GM23338 (cell line): ENCODE data around the gene DIAPH3. TPM values are rescaled to one million over a fixed set of nuclear protein-coding genes. Genes with fewer than 3 reads are reported as not detected.

Experiments used
- ATAC-seq: fragments of 200-7000 bp; cut with Tn5 transposase; 3 replicates; pipeline ENCODE4 v1.9.1; 2020
- DNase-seq: peaks from one replicate; pipeline ENCODE4 v3.0.0-alpha.2; 2015; ENCODE audit warnings: low spot score
- H2AFZ ChIP-seq: fragments of 200-600 bp; sonication (generic); 2 replicates; pipeline ENCODE4 v1.8.0; 2016; ENCODE audit warnings: antibody characterized with exemption, mild to moderate bottlenecking, moderate library complexity
- H3F3A ChIP-seq: fragments of 200-600 bp; sonication (generic); replicated peaks from 2 replicates; pipeline ENCODE4 v1.8.0; 2017; ENCODE audit warnings: antibody characterized with exemption, mixed run types, low read depth
- H3K27ac ChIP-seq: fragments of 200-600 bp; sonication (generic); 2 replicates; pipeline ENCODE4 v1.6.1; 2016; ENCODE audit warnings: low read depth
- H3K27me3 ChIP-seq: fragments of 200-600 bp; sonication (generic); 2 replicates; pipeline ENCODE4 v1.8.0; 2016; ENCODE audit warnings: mild to moderate bottlenecking, mixed run types, moderate library complexity; ENCODE audit not compliant: insufficient read depth
- H3K36me3 ChIP-seq: fragments of 200-600 bp; sonication (generic); 2 replicates; pipeline ENCODE4 v1.8.0; 2016; ENCODE audit warnings: mild to moderate bottlenecking; ENCODE audit not compliant: insufficient read depth
- H3K4me1 ChIP-seq: fragments of 200-600 bp; sonication (generic); 2 replicates; pipeline ENCODE4 v1.8.0; 2016; ENCODE audit warnings: mild to moderate bottlenecking, moderate library complexity; ENCODE audit not compliant: insufficient read depth
- H3K4me2 ChIP-seq: fragments of 200-600 bp; sonication (generic); 2 replicates; pipeline ENCODE4 v1.7.1; 2017; ENCODE audit warnings: mixed run types
- H3K4me3 ChIP-seq: fragments of 200-600 bp; sonication (generic); 2 replicates; pipeline ENCODE4 v1.6.1; 2016; ENCODE audit warnings: mixed run types
- H3K79me2 ChIP-seq: fragments of 200-600 bp; sonication (generic); replicated peaks from 2 replicates; pipeline ENCODE4 v1.8.0; 2017; ENCODE audit warnings: mild to moderate bottlenecking; ENCODE audit not compliant: insufficient read depth
- H3K9me2 ChIP-seq: fragments of 200-600 bp; sonication (generic); 2 replicates; pipeline ENCODE4 v1.8.0; 2017; ENCODE audit not compliant: insufficient read depth
- H4K20me1 ChIP-seq: fragments of 200-600 bp; sonication (generic); replicated peaks from 2 replicates; pipeline ENCODE4 v1.8.0; 2017; ENCODE audit warnings: mild to moderate bottlenecking; ENCODE audit not compliant: insufficient read depth
- H3K27ac Mint-ChIP-seq: 2 replicates; pipeline ENCODE4 v1.8.0; 2020; ENCODE audit warnings: inconsistent platforms, mild to moderate bottlenecking, moderate library complexity, mixed read lengths
- H3K27me3 Mint-ChIP-seq: 3 replicates; pipeline ENCODE4 v1.8.0; 2022; ENCODE audit warnings: low read depth, mild to moderate bottlenecking, moderate library complexity, mixed read lengths, inconsistent platforms; ENCODE audit not compliant: insufficient read depth, poor library complexity
- H3K36me3 Mint-ChIP-seq: 3 replicates; pipeline ENCODE4 v1.8.0; 2021; ENCODE audit warnings: low read depth, mild to moderate bottlenecking, inconsistent platforms, moderate library complexity, mixed read lengths
- H3K4me1 Mint-ChIP-seq: 3 replicates; pipeline ENCODE4 v1.8.0; 2020; ENCODE audit warnings: mild to moderate bottlenecking, inconsistent platforms, mixed read lengths
- H3K4me3 Mint-ChIP-seq: 3 replicates; pipeline ENCODE4 v1.8.0; 2021; ENCODE audit warnings: moderate library complexity, mild to moderate bottlenecking, inconsistent platforms, mixed read lengths
- H3K9me3 Mint-ChIP-seq: 3 replicates; pipeline ENCODE4 v1.8.0; 2020; ENCODE audit warnings: moderate library complexity, mild to moderate bottlenecking, inconsistent platforms, mixed read lengths
- ETS1 ChIP-seq: IDR thresholded peaks from 2 replicates; pipeline ENCODE4 v1.6.1; 2016; ENCODE audit warnings: antibody characterized with exemption
- EZH2 ChIP-seq: fragments of 200-600 bp; sonication (generic); IDR thresholded peaks from one replicate; pipeline ENCODE4 v1.8.0; 2017; ENCODE audit warnings: antibody characterized with exemption, mild to moderate bottlenecking, low read depth; ENCODE audit not compliant: unreplicated experiment
- JUNB ChIP-seq: IDR thresholded peaks from one replicate; pipeline ENCODE4 v1.6.1; 2016; ENCODE audit warnings: antibody characterized with exemption; ENCODE audit not compliant: unreplicated experiment
- ZNF331 ChIP-seq: fragments of 250-450 bp; sonication (Bioruptor Pico); IDR thresholded peaks from 2 replicates; pipeline ENCODE4 v1.5.0; 2020; ENCODE audit warnings: low read depth, mild to moderate bottlenecking, moderate library complexity
- polyA plus RNA-seq: library from polyadenylated mRNA; unstranded; fragments of >200 nt; fragmentation: Nextera tagmentation; extraction: Ambion mirVana; gene quantifications from 2 replicates; pipeline ENCODE4 v1.2.1, GENCODE V29; 2016
- total RNA-seq: library from RNA; depleted of rRNA; stranded (reverse); fragments of >200 nt; shearing (Covaris generic); gene quantifications from 2 replicates; pipeline ENCODE4 v1.2.3, GENCODE V29; 2014
- TF ChIP-seq, protein P1 (sequence below): fragments of 250-450 bp; sonication (Bioruptor Pico); IDR thresholded peaks from 2 replicates; pipeline ENCODE4 v1.5.0; 2020; ENCODE audit warnings: mild to moderate bottlenecking, moderate library complexity
- TF ChIP-seq, protein P2 (sequence below): IDR thresholded peaks from one replicate; pipeline ENCODE4 v1.6.1; 2018; ENCODE audit warnings: antibody characterized with exemption; ENCODE audit not compliant: unreplicated experiment

Gene DIAPH3
- total and polyA plus RNA-seq, 2 experiments from 2014 or later, result 23.4 to 30.2 TPM

GRCh38 chr13:59829690-59830089 is 334.0 kb downstream of the DIAPH3 start (continued):
- TF ChIP-seq, protein P1, sequence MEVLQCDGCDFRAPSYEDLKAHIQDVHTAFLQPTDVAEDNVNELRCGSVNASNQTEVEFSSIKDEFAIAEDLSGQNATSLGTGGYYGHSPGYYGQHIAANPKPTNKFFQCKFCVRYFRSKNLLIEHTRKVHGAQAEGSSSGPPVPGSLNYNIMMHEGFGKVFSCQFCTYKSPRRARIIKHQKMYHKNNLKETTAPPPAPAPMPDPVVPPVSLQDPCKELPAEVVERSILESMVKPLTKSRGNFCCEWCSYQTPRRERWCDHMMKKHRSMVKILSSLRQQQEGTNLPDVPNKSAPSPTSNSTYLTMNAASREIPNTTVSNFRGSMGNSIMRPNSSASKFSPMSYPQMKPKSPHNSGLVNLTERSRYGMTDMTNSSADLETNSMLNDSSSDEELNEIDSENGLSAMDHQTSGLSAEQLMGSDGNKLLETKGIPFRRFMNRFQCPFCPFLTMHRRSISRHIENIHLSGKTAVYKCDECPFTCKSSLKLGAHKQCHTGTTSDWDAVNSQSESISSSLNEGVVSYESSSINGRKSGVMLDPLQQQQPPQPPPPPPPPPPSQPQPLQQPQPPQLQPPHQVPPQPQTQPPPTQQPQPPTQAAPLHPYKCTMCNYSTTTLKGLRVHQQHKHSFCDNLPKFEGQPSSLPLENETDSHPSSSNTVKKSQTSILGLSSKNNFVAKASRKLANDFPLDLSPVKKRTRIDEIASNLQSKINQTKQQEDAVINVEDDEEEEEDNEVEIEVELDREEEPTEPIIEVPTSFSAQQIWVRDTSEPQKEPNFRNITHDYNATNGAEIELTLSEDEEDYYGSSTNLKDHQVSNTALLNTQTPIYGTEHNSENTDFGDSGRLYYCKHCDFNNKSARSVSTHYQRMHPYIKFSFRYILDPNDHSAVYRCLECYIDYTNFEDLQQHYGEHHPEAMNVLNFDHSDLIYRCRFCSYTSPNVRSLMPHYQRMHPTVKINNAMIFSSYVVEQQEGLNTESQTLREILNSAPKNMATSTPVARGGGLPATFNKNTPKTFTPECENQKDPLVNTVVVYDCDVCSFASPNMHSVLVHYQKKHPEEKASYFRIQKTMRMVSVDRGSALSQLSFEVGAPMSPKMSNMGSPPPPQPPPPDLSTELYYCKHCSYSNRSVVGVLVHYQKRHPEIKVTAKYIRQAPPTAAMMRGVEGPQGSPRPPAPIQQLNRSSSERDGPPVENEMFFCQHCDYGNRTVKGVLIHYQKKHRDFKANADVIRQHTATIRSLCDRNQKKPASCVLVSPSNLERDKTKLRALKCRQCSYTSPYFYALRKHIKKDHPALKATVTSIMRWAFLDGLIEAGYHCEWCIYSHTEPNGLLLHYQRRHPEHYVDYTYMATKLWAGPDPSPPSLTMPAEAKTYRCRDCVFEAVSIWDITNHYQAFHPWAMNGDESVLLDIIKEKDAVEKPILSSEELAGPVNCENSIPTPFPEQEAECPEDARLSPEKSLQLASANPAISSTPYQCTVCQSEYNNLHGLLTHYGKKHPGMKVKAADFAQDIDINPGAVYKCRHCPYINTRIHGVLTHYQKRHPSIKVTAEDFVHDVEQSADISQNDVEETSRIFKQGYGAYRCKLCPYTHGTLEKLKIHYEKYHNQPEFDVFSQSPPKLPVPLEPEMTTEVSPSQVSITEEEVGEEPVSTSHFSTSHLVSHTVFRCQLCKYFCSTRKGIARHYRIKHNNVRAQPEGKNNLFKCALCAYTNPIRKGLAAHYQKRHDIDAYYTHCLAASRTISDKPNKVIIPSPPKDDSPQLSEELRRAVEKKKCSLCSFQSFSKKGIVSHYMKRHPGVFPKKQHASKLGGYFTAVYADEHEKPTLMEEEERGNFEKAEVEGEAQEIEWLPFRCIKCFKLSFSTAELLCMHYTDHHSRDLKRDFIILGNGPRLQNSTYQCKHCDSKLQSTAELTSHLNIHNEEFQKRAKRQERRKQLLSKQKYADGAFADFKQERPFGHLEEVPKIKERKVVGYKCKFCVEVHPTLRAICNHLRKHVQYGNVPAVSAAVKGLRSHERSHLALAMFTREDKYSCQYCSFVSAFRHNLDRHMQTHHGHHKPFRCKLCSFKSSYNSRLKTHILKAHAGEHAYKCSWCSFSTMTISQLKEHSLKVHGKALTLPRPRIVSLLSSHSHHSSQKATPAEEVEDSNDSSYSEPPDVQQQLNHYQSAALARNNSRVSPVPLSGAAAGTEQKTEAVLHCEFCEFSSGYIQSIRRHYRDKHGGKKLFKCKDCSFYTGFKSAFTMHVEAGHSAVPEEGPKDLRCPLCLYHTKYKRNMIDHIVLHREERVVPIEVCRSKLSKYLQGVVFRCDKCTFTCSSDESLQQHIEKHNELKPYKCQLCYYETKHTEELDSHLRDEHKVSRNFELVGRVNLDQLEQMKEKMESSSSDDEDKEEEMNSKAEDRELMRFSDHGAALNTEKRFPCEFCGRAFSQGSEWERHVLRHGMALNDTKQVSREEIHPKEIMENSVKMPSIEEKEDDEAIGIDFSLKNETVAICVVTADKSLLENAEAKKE (CRISPR knock-in tag), result no peak

DNA sequence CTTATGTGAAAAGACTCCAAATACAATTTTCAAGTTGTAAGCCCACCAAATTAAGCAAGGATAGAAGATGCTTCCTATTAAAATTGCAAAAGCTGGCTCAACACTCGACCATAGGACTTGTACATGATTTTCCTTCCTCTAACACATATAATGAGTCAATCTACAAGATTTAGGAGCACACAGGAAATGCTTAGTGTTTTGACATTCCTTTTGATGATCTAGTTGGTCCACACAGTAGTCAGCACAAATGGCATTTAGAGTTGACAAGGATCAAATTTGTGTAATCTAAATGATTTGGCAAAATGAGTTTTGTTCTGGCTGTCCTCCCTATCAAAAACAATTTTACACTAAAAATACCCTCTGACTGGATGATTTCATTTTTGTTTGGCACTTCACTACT is 340.2 kb downstream of the DIAPH3 start:
- H3K79me2 ChIP-seq, result no peaks in the 10 kb centered on the region
- H3K27ac Mint-ChIP-seq, result no peak overlapping the region
- H3K4me2 ChIP-seq, result no peak overlapping the region
- peaks cover 5% of the 10 kb centered on the region; the same call in 2 of the 3 replicates for H3K4me1 Mint-ChIP-seq
- H3K9me3 Mint-ChIP-seq, result no peaks in the 10 kb centered on the region
- H3K27me3 ChIP-seq, result no peaks in the 10 kb centered on the region
- no peak overlapping the region for H3K27ac ChIP-seq
- DNase-seq, result no peak
- H3K4me1 ChIP-seq, result no peaks in the 10 kb centered on the region
- H3K27me3 Mint-ChIP-seq, result no peaks in the 10 kb centered on the region
- H3K36me3 ChIP-seq, result no peaks in the 10 kb centered on the region
- no peaks in the 10 kb centered on the region for H3F3A ChIP-seq
- no peak overlapping the region for H2AFZ ChIP-seq
- ATAC-seq, result no peak
- H3K4me3 ChIP-seq, result no peak overlapping the region
- H3K9me2 ChIP-seq, result no peaks in the 10 kb centered on the region
- H4K20me1 ChIP-seq, result no peaks in the 10 kb centered on the region
- H3K36me3 Mint-ChIP-seq, result no peaks in the 10 kb centered on the region
- no peak overlapping the region for H3K4me3 Mint-ChIP-seq
- TF ChIP-seq ETS1 (no peak), EZH2 (no peak), JUNB (no peak), ZNF331 (CRISPR knock-in tag) (no peak)
- TF ChIP-seq, protein P2, sequence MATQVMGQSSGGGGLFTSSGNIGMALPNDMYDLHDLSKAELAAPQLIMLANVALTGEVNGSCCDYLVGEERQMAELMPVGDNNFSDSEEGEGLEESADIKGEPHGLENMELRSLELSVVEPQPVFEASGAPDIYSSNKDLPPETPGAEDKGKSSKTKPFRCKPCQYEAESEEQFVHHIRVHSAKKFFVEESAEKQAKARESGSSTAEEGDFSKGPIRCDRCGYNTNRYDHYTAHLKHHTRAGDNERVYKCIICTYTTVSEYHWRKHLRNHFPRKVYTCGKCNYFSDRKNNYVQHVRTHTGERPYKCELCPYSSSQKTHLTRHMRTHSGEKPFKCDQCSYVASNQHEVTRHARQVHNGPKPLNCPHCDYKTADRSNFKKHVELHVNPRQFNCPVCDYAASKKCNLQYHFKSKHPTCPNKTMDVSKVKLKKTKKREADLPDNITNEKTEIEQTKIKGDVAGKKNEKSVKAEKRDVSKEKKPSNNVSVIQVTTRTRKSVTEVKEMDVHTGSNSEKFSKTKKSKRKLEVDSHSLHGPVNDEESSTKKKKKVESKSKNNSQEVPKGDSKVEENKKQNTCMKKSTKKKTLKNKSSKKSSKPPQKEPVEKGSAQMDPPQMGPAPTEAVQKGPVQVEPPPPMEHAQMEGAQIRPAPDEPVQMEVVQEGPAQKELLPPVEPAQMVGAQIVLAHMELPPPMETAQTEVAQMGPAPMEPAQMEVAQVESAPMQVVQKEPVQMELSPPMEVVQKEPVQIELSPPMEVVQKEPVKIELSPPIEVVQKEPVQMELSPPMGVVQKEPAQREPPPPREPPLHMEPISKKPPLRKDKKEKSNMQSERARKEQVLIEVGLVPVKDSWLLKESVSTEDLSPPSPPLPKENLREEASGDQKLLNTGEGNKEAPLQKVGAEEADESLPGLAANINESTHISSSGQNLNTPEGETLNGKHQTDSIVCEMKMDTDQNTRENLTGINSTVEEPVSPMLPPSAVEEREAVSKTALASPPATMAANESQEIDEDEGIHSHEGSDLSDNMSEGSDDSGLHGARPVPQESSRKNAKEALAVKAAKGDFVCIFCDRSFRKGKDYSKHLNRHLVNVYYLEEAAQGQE, result no peak
